ENCODE measurements around the gene PCDHGB6.
"Not testable (repeated sequence)": the region's sequence is repeated elsewhere in the genome, so short reads cannot be mapped to it uniquely, and the experiment has no call there.

The PCDHGB6 gene

DNA sequence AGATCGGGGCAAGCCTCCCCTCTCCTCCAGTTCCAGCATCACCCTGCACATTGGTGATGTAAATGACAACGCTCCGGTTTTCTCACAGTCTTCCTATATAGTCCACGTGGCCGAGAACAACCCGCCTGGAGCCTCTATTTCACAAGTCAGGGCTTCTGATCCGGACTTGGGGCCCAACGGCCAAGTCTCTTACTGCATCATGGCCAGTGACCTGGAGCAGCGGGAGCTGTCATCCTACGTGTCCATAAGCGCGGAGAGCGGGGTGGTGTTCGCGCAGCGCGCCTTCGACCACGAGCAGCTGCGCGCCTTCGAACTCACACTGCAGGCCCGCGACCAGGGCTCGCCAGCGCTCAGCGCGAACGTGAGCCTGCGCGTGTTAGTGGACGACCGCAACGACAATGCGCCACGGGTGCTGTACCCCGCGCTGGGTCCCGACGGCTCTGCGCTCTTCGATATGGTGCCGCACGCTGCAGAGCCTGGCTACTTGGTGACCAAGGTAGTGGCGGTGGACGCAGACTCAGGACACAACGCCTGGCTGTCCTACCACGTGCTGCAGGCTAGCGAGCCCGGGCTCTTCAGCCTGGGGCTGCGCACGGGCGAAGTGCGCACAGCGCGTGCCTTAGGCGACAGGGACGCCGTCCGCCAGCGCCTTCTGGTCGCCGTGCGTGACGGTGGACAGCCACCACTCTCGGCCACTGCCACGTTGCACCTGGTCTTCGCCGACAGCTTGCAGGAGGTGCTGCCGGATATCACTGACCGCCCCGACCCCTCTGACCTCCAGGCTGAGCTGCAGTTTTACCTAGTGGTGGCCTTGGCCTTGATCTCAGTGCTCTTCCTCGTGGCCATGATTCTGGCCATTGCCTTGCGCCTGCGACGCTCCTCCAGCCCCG, 18.4 kb upstream of the PCDHGB6 start:
- no peak for DNase-seq

DNA sequence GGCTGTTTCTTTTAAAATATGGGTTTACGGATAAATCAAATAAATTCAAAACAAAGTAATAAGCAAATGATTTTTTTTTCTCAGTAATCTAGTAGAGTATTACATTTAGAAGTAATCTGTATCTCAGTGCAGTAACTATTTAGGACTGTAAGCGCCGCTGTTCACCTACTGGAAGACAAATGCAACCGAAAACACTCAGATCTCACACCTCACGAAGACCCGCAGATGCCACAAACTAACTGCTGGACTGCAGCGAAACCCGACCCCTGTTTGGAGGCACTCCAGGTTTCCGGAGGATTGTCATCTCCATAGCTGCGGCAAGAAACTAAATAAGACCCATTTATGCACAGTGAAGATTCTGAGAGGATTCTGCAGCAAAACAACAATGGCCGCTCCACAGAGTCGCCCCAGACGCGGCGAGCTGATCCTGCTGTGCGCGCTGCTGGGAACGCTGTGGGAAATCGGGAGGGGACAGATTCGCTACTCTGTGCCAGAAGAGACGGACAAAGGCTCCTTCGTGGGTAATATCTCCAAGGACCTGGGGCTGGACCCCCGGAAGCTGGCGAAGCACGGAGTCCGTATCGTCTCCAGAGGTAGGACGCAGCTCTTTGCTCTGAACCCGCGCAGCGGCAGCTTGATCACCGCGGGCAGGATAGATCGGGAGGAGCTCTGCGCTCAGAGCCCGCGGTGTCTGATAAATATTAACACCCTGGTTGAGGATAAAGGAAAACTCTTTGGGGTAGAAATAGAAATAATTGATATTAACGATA, 15.2 kb upstream of the PCDHGB6 start, which contains the start of gene PCDHGA8:
Gene PCDHGA8, plus strand, starts transcription at position 205 of the 770 bp plus-strand sequence. Its CDS starts 181 bp downstream, at position 386.
- DNase-seq = no peak

GRCh38 chr5:141393267-141393666, 14.6 kb upstream of the PCDHGB6 start:
- no peak for DNase-seq

- not testable (repeated sequence) for DNase-seq
Measured at GRCh38 chr5:141394401-141395187, 13.2 kb upstream of the PCDHGB6 start.

- DNase-seq = peak; percentile 41 to 61
Measured at GRCh38 chr5:141397756-141398551, 9.9 kb upstream of the PCDHGB6 start, which contains the start of gene PCDHGB5. Gene PCDHGB5, plus strand, starts transcription at chr5:141397947. Its CDS starts 181 bp downstream, at chr5:141398128.

- DNase-seq = no peak
Measured at GRCh38 chr5:141398608-141399007, 9.2 kb upstream of the PCDHGB6 start.

- no peak for DNase-seq
Measured at GRCh38 chr5:141399555-141400258, 8.1 kb upstream of the PCDHGB6 start.

DNA sequence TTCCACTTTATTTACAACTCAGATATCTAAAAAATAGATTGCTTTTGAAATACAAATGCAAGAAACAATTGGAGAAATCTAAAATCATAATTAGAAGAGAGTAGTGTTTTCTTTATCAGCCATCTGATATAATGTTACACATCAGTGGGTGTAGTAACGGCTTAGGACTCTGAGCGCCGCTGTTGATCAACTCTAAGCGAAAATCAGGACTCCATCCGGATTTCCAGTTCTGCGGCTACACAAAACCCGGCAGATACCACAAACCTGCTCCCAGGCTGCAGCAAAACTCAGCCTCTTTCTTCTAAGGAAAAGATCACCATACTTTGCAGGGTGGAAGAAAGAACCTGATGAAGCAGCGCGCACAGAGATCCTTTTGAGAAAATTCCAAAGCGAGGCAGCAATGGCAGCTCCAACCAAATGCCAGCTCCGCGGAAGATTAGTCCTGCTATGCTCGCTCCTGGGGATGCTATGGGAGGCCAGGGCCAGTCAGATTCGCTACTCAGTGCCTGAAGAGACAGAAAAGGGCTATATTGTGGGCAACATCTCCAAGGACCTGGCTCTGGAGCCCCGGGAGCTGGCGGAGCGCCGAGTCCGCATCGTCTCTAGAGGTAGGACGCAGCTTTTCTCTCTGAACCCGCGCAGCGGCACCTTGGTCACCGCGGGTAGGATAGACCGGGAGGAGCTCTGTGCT, 5.1 kb upstream of the PCDHGB6 start, which contains the start of gene PCDHGA9:
Gene PCDHGA9, plus strand, starts transcription at position 226 of the 691 bp plus-strand sequence. Its CDS starts 175 bp downstream, at position 401.
- DNase-seq = peak in 1 of 2 donors; percentile 33

DNA sequence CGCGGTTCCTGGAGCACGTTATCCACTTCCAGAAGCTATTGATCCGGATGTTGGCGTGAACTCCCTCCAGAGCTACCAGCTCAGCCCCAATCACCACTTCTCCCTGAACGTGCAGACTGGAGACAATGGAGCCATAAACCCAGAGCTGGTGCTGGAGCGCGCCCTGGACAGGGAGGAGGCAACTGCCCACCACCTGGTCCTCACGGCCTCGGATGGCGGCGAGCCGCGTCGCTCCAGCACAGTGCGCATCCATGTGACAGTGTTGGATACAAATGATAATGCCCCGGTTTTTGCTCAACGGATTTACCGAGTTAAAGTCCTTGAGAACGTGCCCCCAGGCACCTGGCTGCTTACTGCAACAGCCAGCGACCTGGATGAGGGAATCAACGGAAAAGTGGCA, 4.4 kb upstream of the PCDHGB6 start:
- DNase-seq = no peak

GRCh38 chr5:141409598-141410306, 1.9 kb downstream of the PCDHGB6 start:
- no peak for DNase-seq

- DNase-seq = no peak
Measured at GRCh38 chr5:141411575-141411974, 3.8 kb downstream of the PCDHGB6 start.

- peak; percentile 57 to 73 for DNase-seq
Measured at GRCh38 chr5:141412854-141413539, 5.2 kb downstream of the PCDHGB6 start, which contains the start of gene PCDHGA10. Gene PCDHGA10, plus strand, starts transcription at chr5:141412987. Its CDS starts 189 bp downstream, at chr5:141413176.

GRCh38 chr5:141413540-141414069, 5.8 kb downstream of the PCDHGB6 start:
- DNase-seq = no peak

DNA sequence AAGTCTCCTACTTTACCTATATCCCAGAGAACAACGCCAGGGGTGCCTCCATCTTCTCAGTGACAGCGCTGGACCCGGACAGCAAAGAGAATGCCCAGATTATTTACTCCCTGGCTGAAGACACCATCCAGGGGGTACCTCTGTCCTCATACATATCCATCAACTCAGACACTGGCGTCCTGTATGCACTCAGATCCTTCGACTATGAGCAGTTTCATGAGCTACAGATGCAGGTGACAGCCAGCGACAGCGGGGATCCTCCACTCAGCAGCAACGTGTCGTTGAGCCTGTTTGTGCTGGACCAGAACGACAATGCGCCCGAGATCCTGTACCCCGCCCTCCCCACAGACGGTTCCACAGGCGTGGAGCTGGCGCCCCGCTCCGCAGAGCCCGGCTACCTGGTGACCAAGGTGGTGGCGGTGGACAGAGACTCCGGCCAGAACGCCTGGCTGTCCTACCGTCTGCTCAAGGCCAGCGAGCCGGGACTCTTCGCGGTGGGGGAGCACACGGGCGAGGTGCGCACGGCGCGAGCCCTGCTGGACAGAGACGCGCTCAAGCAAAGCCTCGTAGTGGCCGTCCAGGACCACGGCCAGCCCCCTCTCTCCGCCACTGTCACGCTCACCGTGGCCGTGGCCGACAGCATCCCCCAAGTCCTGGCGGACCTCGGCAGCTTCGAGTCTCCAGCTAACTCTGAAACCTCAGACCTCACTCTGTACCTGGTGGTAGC, 6.9 kb downstream of the PCDHGB6 start:
- not testable (repeated sequence) for DNase-seq

DNA sequence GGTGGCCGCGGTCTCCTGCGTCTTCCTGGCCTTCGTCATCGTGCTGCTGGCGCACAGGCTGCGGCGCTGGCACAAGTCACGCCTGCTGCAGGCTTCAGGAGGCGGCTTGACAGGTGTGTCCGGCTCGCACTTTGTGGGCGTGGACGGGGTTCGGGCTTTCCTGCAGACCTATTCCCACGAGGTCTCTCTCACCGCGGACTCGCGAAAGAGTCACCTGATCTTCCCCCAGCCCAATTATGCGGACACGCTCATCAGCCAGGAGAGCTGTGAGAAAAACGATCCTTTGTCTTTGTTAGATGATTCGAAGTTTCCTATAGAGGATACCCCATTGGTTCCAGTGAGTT, 7.4 kb downstream of the PCDHGB6 start:
- not testable (repeated sequence) for DNase-seq

- DNase-seq = peak; percentile 74 to 87
Measured at GRCh38 chr5:141417494-141418172, 9.8 kb downstream of the PCDHGB6 start, which contains the start of gene PCDHGB7. Gene PCDHGB7, plus strand, starts transcription at chr5:141417677. Its CDS starts 183 bp downstream, at chr5:141417860.

All from inflammatory macrophage (primary cell).